ENCODE measurements around the gene LOXL1. TPM values are rescaled to one million over a fixed set of nuclear protein-coding genes. Genes with fewer than 3 reads are reported as not detected.

The LOXL1 gene
- total and polyA plus RNA-seq, 2 of the 4 experiments (the other 2 are of a cell fraction), result 148 to 332 TPM

- Histone ChIP-seq H2AK9ac (replicated peaks; ENCODE audit: low read depth, low read length, poor library complexity) (peak overlapping the region; percentile 93), H3K4me3 (ENCODE audit: insufficient read depth, low read depth, low read length) (peak overlapping the region; percentile 73), H4K5ac (ENCODE audit: low read depth, low read length) (peak overlapping the region; percentile 92), H2AK5ac (ENCODE audit: low read depth, low read length) (peak overlapping the region; percentile 100), H3K27ac (ENCODE audit: insufficient read depth, low read length) (peak overlapping the region; percentile 96), H3K4me2 (ENCODE audit: low read depth, low read length) (peak overlapping the region; percentile 67), H3K9me1 (ENCODE audit: insufficient read depth, low read length) (peaks cover 46% of the 10 kb centered on the region), H3K9ac (ENCODE audit: low read depth, low read length) (peak overlapping the region; percentile 81), H3K79me1 (ENCODE audit: low read depth in 1 of 2, low read length in 2 of 2) (peaks cover 40 to 82% of the 10 kb centered on the region in 2 experiments; a peak in 3 of 4 replicates), H2BK5ac (ENCODE audit: low read depth, low read length, poor library complexity, severe bottlenecking) (peak overlapping the region; percentile 98), H3K14ac (replicated peaks; ENCODE audit: low read depth, low read length) (peak overlapping the region; percentile 100), H2BK120ac (ENCODE audit: low read depth, low read length) (peak overlapping the region; percentile 100), H4K20me1 (ENCODE audit: insufficient read depth, low read length) (peaks cover 28% of the 10 kb centered on the region), H4K8ac (ENCODE audit: low read depth in 2 of 2, low read length in 2 of 2) (peak overlapping the region; percentile 98 to 99), H3K18ac (ENCODE audit: low read depth, low read length) (peak overlapping the region; percentile 94), H3K36me3 (ENCODE audit: control insufficient read depth, insufficient read depth, low read length) (no peaks in the 10 kb centered on the region), H4K91ac (ENCODE audit: insufficient read depth, low read depth, low read length) (peak overlapping the region; percentile 100), H3K27me3 (ENCODE audit: control insufficient read depth, insufficient read depth, low read length) (no peaks in the 10 kb centered on the region), H2BK15ac (ENCODE audit: low read depth, low read length) (peak overlapping the region; percentile 100; the same call in 2 of the 3 replicates), H3K56ac (ENCODE audit: extremely low read depth, insufficient read depth, low read length) (peak overlapping the region; percentile 75), H3K23ac (ENCODE audit: low read depth, low read length) (peak overlapping the region; percentile 100), H2BK20ac (ENCODE audit: low read depth, low read length) (peak overlapping the region; percentile 97), H3K4ac (ENCODE audit: low read depth, low read length) (peak overlapping the region; percentile 100), H2AFZ (replicated peaks; ENCODE audit: low read length, poor library complexity) (peak overlapping the region; percentile 89), H3K9me3 (ENCODE audit: control insufficient read depth, insufficient read depth, low read length) (no peaks in the 10 kb centered on the region), H3K4me1 (ENCODE audit: control insufficient read depth, insufficient read depth, low read length) (peaks cover 64% of the 10 kb centered on the region)
- intact Hi-C loops (cut with micrococcal nuclease) (no loop called here), dilution Hi-C loops (cut with HindIII; ENCODE audit: low sequenced_read_pairs, unreplicated experiment) (no loop called here), in situ Hi-C loops (cut with MboI; ENCODE audit: low sequenced_read_pairs) (no loop called here)
- ATAC-seq (ENCODE audit: low read depth) (no peak), DNase-seq (no peak)
- CTCF ChIA-PET, result interaction anchor here (1.8 kb wide), 1 partner anchor 10 kb away, joined by 5 read pairs; no protein-coding TSS in a partner anchor
- TF ChIP-seq CTCF (conservative IDR thresholded peaks at IDR 0.05; ENCODE audit: low read depth, low read length) (no peak), MXI1 (IDR thresholded peaks at IDR 0.05; ENCODE audit: borderline replicate concordance, low read depth, low read length) (no peak), SMC3 (IDR thresholded peaks at IDR 0.05; ENCODE audit: low read depth, low read length) (no peak), USF2 (IDR thresholded peaks at IDR 0.05; ENCODE audit: low read depth, low read length) (no peak), CHD1 (IDR thresholded peaks at IDR 0.05; ENCODE audit: low read depth, low read length) (no peak), FOS (IDR thresholded peaks at IDR 0.05; ENCODE audit: low read depth, low read length) (no peak), RCOR1 (IDR thresholded peaks at IDR 0.05; ENCODE audit: insufficient replicate concordance, low read length) (no peak), ELK1 (IDR thresholded peaks at IDR 0.05; ENCODE audit: borderline replicate concordance, low read depth, low read length) (no peak), MAZ (IDR thresholded peaks at IDR 0.05; ENCODE audit: borderline replicate concordance, low read depth, low read length) (no peak), MAFK (IDR thresholded peaks at IDR 0.05; ENCODE audit: low read depth, low read length) (no peak)
- 0% methylated on average over 2 of the region's 8 CpGs; no CpG with 5 or more reads in 1 of the 2 experiments for WGBS, 2 experiments (ENCODE audit: extremely low coverage in 2 of 2, insufficient read length in 1 of 2)
- POLR2A ChIA-PET (ENCODE audit: unreplicated experiment), result no interaction called here
- BruUV-seq (replicated peaks), result no TSS peak
Measured at GRCh38 chr15:73925848-73926218, 429 bp upstream of the LOXL1 start.
